HepG2 (cell line): ENCODE results near the gene CKAP2L. TPM values are rescaled to one million over a fixed set of nuclear protein-coding genes. Genes with fewer than 3 reads are reported as not detected.
A peak's percentile ranks its signal among the peaks of the same experiment; 100 is the strongest.

Source experiments
- ATAC-seq: fragments of 200-7000 bp; cut with Tn5 transposase; 3 replicates; pipeline ENCODE4 v1.9.1; 2020; ENCODE audit warnings: mild to moderate bottlenecking, moderate library complexity
- BruUV-seq: library from RNA; stranded (reverse); fragments of 400-500 nt; replicated peaks from 2 replicates; lab custom pipeline; 2021; lab: Mats Ljungman, UMichigan
- CTCF ChIA-PET: fragments of 300-600 bp; formaldehyde crosslinking; extraction: SDS; loops from one replicate; lab custom pipeline; 2021; ENCODE audit warnings: low total read pairs, inconsistent platforms, low intra/inter-chr PET ratio; lab: Yijun Ruan, JAX
- POLR2A ChIA-PET: fragments of 350-600 bp; sonication (Branson Sonifier 250); formaldehyde crosslinking; loops from one replicate; lab custom pipeline; 2020; ENCODE audit warnings: antibody characterized with exemption, inconsistent platforms; lab: Yijun Ruan, JAX
- DNase-seq: peaks from one replicate; pipeline ENCODE4 v3.0.0-alpha.2; 2015; ENCODE audit warnings: low spot score
- FAIRE-seq: peaks from 3 replicates; lab custom pipeline; 2011; peaks lifted over from hg19 to GRCh38; lab: Jason Lieb, UNC
- H2AFZ ChIP-seq: one replicate; pipeline ENCODE4 v1.6.1; 2011; ENCODE audit warnings: low read length, inconsistent platforms
- H3K27ac ChIP-seq: fragments of 300-600 bp; 3 replicates; pipeline ENCODE4 v1.8.0; 2011; ENCODE audit warnings: mixed run types, mild to moderate bottlenecking, mixed read lengths, low read length, inconsistent platforms; ENCODE audit not compliant: insufficient read depth; ENCODE audit errors: extremely low read length
- H3K27me3 ChIP-seq, 2 experiments: fragments of 200-600 bp in 1 of 2; 2 replicates in 1 of 2; 3 replicates in 1 of 2; pipeline versions ENCODE4 v1.6.0 to v1.8.0; 2011; ENCODE audit warnings: low read length in 2 of 2, mild to moderate bottlenecking in 2 of 2, moderate library complexity in 2 of 2, inconsistent platforms in 1 of 2; ENCODE audit not compliant: insufficient read depth in 2 of 2, control insufficient read depth in 1 of 2
- H3K36me3 ChIP-seq, 2 experiments: fragments of 200-600 bp in 1 of 2; replicated peaks in 1 of 2; 2 replicates in 1 of 2; 3 replicates in 1 of 2; pipeline versions ENCODE4 v1.5.1 to v1.8.0; 2011; ENCODE audit warnings: low read length in 2 of 2, inconsistent platforms in 1 of 2; ENCODE audit not compliant: insufficient read depth in 2 of 2, control insufficient read depth in 1 of 2
- H3K4me1 ChIP-seq: 2 replicates; pipeline ENCODE4 v1.5.1; 2012; ENCODE audit warnings: low read length, inconsistent platforms; ENCODE audit not compliant: insufficient read depth
- H3K4me2 ChIP-seq: 2 replicates; pipeline ENCODE4 v1.6.0; 2011; ENCODE audit warnings: low read depth, low read length, inconsistent platforms
- H3K4me3 ChIP-seq, 3 experiments: fragments of 200-600 bp in 1 of 3; sonication (generic), shearing (Covaris generic) in 1 of 3; replicated peaks in 1 of 3; 2 replicates each; pipeline ENCODE4 v1.5.1; 2011 to 2016; ENCODE audit warnings: low read length in 3 of 3, inconsistent platforms in 2 of 3, low read depth in 2 of 3, mild to moderate bottlenecking in 2 of 3, control low read depth in 1 of 3, mixed read lengths in 1 of 3; ENCODE audit not compliant: insufficient read depth in 1 of 3
- H3K79me2 ChIP-seq: one replicate; pipeline ENCODE4 v1.6.1; 2011; ENCODE audit warnings: low read length, inconsistent platforms; ENCODE audit not compliant: insufficient read depth
- H3K9ac ChIP-seq: 2 replicates; pipeline ENCODE4 v1.6.0; 2011; ENCODE audit warnings: mild to moderate bottlenecking, low read depth, low read length, inconsistent platforms; ENCODE audit not compliant: insufficient read depth
- H3K9me3 ChIP-seq: 2 replicates; pipeline ENCODE4 v1.5.1; 2012; ENCODE audit warnings: mild to moderate bottlenecking, low read length
- H4K20me1 ChIP-seq: 2 replicates; pipeline ENCODE4 v1.6.0; 2011; ENCODE audit warnings: inconsistent platforms, mild to moderate bottlenecking, low read length, moderate library complexity; ENCODE audit not compliant: insufficient read depth
- ATF5 ChIP-seq: sonication (generic); formaldehyde crosslinking; IDR thresholded peaks from 2 replicates; pipeline ENCODE4 v1.4.0; 2020; ENCODE audit warnings: mild to moderate bottlenecking, low read depth, missing genetic modification reagents
- CHCHD3 ChIP-seq: sonication (generic); formaldehyde crosslinking; IDR thresholded peaks from 2 replicates; pipeline ENCODE4 v1.8.0; 2022; ENCODE audit warnings: mild to moderate bottlenecking, missing genetic modification reagents, moderate library complexity
- EHMT2 ChIP-seq: fragments of 200-600 bp; sonication (generic); IDR thresholded peaks from 2 replicates; pipeline ENCODE4 v1.7.0; 2017; ENCODE audit warnings: antibody characterized with exemption, low read depth, low read length, borderline replicate concordance
- GATAD2A ChIP-seq: IDR thresholded peaks from 2 replicates; pipeline ENCODE4 v1.6.1; 2016
- HNF4A ChIP-seq: sonication (generic); formaldehyde crosslinking; IDR thresholded peaks from 2 replicates; pipeline ENCODE4 v1.4.0; 2020; ENCODE audit warnings: missing genetic modification reagents
- MIER3 ChIP-seq: IDR thresholded peaks from 2 replicates; pipeline ENCODE4 v1.6.1; 2016; ENCODE audit warnings: missing compliant biosample characterization, borderline replicate concordance
- MLXIP ChIP-seq: sonication (generic); formaldehyde crosslinking; IDR thresholded peaks from 2 replicates; pipeline ENCODE4 v1.9.0; 2021; ENCODE audit warnings: missing genetic modification reagents, borderline replicate concordance
- SOX5 ChIP-seq: IDR thresholded peaks from 2 replicates; pipeline ENCODE4 v1.6.1; 2016; ENCODE audit warnings: borderline replicate concordance
- TCF7 ChIP-seq: sonication (generic); IDR thresholded peaks from 2 replicates; pipeline ENCODE4 v1.6.1; 2016; ENCODE audit warnings: antibody characterized with exemption, low read depth
- ZMYM2 ChIP-seq: sonication (generic); formaldehyde crosslinking; IDR thresholded peaks from 2 replicates; pipeline ENCODE4 v1.8.0; 2022; ENCODE audit warnings: mild to moderate bottlenecking, missing genetic modification reagents
- ZNF264 ChIP-seq: sonication (generic); formaldehyde crosslinking; IDR thresholded peaks from 2 replicates; pipeline ENCODE4 v1.4.0; 2020; ENCODE audit warnings: missing genetic modification reagents
- WGBS: methylation state at CpG from one replicate; pipeline ENCODE4 v1.1.6; 2017; ENCODE audit warnings: low lambda C conversion rate; 5-methylcytosine and 5-hydroxymethylcytosine counted together
- in situ Hi-C: cut with HindIII; loops from 2 replicates; pipeline ENCODE4 v1.10.0; 2017; ENCODE audit warnings: low pct_unique_long_range_greater_than_20kb; ENCODE audit not compliant: extremely low pct_ligation_motif_present
- intact Hi-C: fragments of 100-400 bp; cut with micrococcal nuclease; formaldehyde crosslinking; loops from one replicate; pipeline ENCODE4 v1.10.0; 2022; ENCODE audit not compliant: unreplicated experiment
- polyA plus RNA-seq, 8 experiments: library from polyadenylated mRNA; depleted of rRNA in 3 of 8; stranded (reverse) in 7 of 8; unstranded in 1 of 8; fragments of >200 nt; fragmentation: Illumina TruSeq in 4 of 8; extraction: Trizol in 4 of 8; gene quantifications; 2 replicates each; pipeline versions ENCODE4 v1.2.1 to v1.2.3, GENCODE V29; 2011 to 2016; ENCODE audit warnings: low read depth in 4 of 8, missing spikeins in 1 of 8, mixed read lengths in 1 of 8; ENCODE audit not compliant: insufficient read depth in 1 of 8
- total RNA-seq, 5 experiments: library from RNA; depleted of rRNA; stranded (reverse); fragments of >200 nt; fragmentation: Illumina TruSeq; extraction: Trizol; gene quantifications; 2 replicates each; pipeline ENCODE4 v1.2.3, GENCODE V29; 2016; ENCODE audit warnings: low read depth in 1 of 5
- TF ChIP-seq, protein P1 (sequence below): IDR thresholded peaks from 2 replicates; pipeline ENCODE4 v1.4.0; 2020; ENCODE audit warnings: mild to moderate bottlenecking, missing genetic modification reagents
- TF ChIP-seq, protein P2 (sequence below): sonication (generic); formaldehyde crosslinking; IDR thresholded peaks from 2 replicates; pipeline ENCODE4 v1.5.1; 2020; ENCODE audit warnings: mild to moderate bottlenecking, missing genetic modification reagents, moderate library complexity

Gene CKAP2L
- total and polyA plus RNA-seq, 2 of the 13 experiments (the other 11 are each of a cell fraction or from before 2014, with no cell fraction given): 7.1 to 9.5 TPM

DNA sequence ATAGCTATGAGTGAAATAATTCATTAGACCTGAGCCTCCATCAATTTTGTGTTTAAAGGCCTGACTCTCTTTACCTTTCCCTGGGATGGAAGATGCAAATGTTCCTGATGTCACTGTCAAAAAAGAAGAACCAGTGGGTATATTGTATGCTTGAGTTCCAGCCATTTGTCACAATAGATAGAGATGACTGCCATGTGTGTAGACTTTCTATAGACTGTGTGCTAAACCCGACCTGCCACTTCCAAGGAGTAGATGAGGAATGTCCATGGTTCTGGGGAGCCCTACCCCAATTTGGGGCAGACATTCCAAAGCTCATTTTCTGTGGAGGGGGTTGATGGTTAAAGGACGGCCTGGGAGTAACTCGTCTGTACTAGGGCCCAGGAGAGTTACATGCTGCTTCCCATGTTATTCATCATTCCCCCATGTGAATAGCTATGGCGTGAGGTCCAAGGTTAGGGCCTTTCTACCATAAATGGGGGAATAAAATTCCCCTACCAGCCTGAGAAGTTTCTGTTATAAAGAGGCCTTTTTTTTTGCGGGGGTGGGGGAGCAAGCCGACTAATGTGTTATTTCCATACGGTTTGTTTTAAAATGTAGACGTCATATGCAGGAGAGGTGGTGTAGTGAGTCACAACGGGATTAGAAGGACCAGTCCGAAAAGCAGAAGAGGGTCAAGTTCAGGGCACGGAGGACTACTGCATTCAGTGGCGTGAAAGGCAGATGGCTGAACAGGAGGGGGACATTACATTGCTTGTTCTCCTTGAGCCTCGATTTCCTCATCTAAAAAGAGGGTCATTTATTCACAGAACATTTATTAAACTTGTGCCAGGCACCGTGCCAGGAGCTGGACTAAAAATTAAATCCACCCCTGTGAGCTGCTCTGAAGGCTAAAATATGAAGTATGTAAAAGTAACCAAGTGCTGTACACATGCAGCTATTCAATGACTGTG lies 48.2 kb upstream of the CKAP2L start (continued):
- no peak for TF ChIP-seq ATF5 (CRISPR knock-in tag)
- TF ChIP-seq TCF7: no peak
- TF ChIP-seq SOX5: no peak
- TF ChIP-seq ZNF264 (CRISPR knock-in tag): no peak

GRCh38 chr2:112811841-112812306 lies 47.5 kb upstream of the CKAP2L start:
- peak overlapping the region; percentile 29 for H2AFZ ChIP-seq
- no peaks in the 10 kb centered on the region for H3K79me2 ChIP-seq
- no peaks in the 10 kb centered on the region for H4K20me1 ChIP-seq
- ChIA-PET POLR2A (no interaction called here), CTCF (no interaction called here)
- H3K27me3 ChIP-seq: no peaks in the 10 kb centered on the region
- ATAC-seq (peak; percentile 43), DNase-seq (peak; percentile 24), FAIRE-seq (no peak)
- peaks cover 75% of the 10 kb centered on the region for H3K4me1 ChIP-seq
- H3K9me3 ChIP-seq: peaks cover 7% of the 10 kb centered on the region
- H3K27ac ChIP-seq: peak overlapping the region; percentile 11
- no peak overlapping the region for H3K4me3 ChIP-seq
- 79% methylated on average over 7 of the region's 7 CpGs for WGBS
- in situ Hi-C loops (no loop called here), intact Hi-C loops (no loop called here)
- no peaks in the 10 kb centered on the region for H3K36me3 ChIP-seq
- H3K9ac ChIP-seq: no peak overlapping the region
- H3K4me2 ChIP-seq: peak overlapping the region; percentile 19; the same call in 1 of the 2 replicates
- BruUV-seq: no TSS peak
- TF ChIP-seq, protein P1, sequence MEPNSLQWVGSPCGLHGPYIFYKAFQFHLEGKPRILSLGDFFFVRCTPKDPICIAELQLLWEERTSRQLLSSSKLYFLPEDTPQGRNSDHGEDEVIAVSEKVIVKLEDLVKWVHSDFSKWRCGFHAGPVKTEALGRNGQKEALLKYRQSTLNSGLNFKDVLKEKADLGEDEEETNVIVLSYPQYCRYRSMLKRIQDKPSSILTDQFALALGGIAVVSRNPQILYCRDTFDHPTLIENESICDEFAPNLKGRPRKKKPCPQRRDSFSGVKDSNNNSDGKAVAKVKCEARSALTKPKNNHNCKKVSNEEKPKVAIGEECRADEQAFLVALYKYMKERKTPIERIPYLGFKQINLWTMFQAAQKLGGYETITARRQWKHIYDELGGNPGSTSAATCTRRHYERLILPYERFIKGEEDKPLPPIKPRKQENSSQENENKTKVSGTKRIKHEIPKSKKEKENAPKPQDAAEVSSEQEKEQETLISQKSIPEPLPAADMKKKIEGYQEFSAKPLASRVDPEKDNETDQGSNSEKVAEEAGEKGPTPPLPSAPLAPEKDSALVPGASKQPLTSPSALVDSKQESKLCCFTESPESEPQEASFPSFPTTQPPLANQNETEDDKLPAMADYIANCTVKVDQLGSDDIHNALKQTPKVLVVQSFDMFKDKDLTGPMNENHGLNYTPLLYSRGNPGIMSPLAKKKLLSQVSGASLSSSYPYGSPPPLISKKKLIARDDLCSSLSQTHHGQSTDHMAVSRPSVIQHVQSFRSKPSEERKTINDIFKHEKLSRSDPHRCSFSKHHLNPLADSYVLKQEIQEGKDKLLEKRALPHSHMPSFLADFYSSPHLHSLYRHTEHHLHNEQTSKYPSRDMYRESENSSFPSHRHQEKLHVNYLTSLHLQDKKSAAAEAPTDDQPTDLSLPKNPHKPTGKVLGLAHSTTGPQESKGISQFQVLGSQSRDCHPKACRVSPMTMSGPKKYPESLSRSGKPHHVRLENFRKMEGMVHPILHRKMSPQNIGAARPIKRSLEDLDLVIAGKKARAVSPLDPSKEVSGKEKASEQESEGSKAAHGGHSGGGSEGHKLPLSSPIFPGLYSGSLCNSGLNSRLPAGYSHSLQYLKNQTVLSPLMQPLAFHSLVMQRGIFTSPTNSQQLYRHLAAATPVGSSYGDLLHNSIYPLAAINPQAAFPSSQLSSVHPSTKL (CRISPR knock-in tag): peak; percentile 48
- TF ChIP-seq, protein P2, sequence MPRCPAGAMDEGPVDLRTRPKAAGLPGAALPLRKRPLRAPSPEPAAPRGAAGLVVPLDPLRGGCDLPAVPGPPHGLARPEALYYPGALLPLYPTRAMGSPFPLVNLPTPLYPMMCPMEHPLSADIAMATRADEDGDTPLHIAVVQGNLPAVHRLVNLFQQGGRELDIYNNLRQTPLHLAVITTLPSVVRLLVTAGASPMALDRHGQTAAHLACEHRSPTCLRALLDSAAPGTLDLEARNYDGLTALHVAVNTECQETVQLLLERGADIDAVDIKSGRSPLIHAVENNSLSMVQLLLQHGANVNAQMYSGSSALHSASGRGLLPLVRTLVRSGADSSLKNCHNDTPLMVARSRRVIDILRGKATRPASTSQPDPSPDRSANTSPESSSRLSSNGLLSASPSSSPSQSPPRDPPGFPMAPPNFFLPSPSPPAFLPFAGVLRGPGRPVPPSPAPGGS (CRISPR knock-in tag): peak; percentile 23; the same call in 1 of the 2 replicates
- TF ChIP-seq ZMYM2: 0 out of 2 replicates have a peak, but pooled peaks have one; percentile 22
- 0 out of 2 replicates have a peak, but pooled peaks have one; percentile 2 for TF ChIP-seq EHMT2
- peak; percentile 28; the same call in 1 of the 2 replicates for TF ChIP-seq HNF4A
- TF ChIP-seq MIER3 (CRISPR knock-in tag): 0 out of 2 replicates have a peak, but pooled peaks have one; percentile 34
- TF ChIP-seq CHCHD3 (CRISPR knock-in tag): no peak
- TF ChIP-seq GATAD2A (CRISPR knock-in tag): 0 out of 2 replicates have a peak, but pooled peaks have one; percentile 17
- TF ChIP-seq MLXIP: no peak
